ENCODE data around the gene LRRC4C. TPM values are rescaled to one million over a fixed set of nuclear protein-coding genes. Genes with fewer than 3 reads are reported as not detected.

The LRRC4C gene
- total RNA-seq, 1 experiment from 2014 or later, result 0.13 TPM

- Mint-ChIP-seq H3K4me1 (peaks cover 15 to 20% of the 10 kb centered on the region in 2 experiments), H3K4me3 (no peak overlapping the region), H3K9me3 (no peaks in the 10 kb centered on the region; a peak in 2 of 5 replicates), H3K27me3 (ENCODE audit: low read depth) (no peaks in the 10 kb centered on the region), H3K36me3 (ENCODE audit: insufficient read depth in 1 of 3, low read depth in 3 of 3) (peaks cover 0 to 2% (median 0%) of the 10 kb centered on the region in 3 experiments; a peak in 2 of 7 replicates), H3K27ac (no peak overlapping the region)
- no peak overlapping the region for H3K14ac ChIP-seq (ENCODE audit: insufficient read depth, low read length)
- H2BK12ac ChIP-seq (ENCODE audit: insufficient read length, low read depth, low read length), result no peak overlapping the region
- no peak overlapping the region for H3K4me2 ChIP-seq (ENCODE audit: insufficient read depth, insufficient read length, low read length)
- no peak overlapping the region for H3K27ac ChIP-seq (ENCODE audit: insufficient read length, low read depth, low read length)
- no peak overlapping the region for H2BK120ac ChIP-seq (ENCODE audit: low read depth, low read length, poor library complexity, severe bottlenecking)
- no peak overlapping the region for H4K8ac ChIP-seq (replicated peaks; ENCODE audit: insufficient read length, low read depth, low read length)
- H2BK15ac ChIP-seq (ENCODE audit: low read depth, low read length), result no peak overlapping the region
- no peak overlapping the region for H2BK20ac ChIP-seq (ENCODE audit: low read depth, low read length, poor library complexity, severe bottlenecking)
- no peak overlapping the region for H2AK5ac ChIP-seq (ENCODE audit: insufficient read length, low read length)
- no peak overlapping the region for H3K23ac ChIP-seq (ENCODE audit: insufficient read length, low read depth, low read length)
- TF ChIP-seq CTCF (conservative IDR thresholded peaks at IDR 0.05), result no peak
- H2AFZ ChIP-seq (ENCODE audit: low read length), result no peak overlapping the region
- no peak for DNase-seq
- no peak overlapping the region for H3T11ph ChIP-seq (ENCODE audit: low read length)
- H3K27me3 ChIP-seq (ENCODE audit: insufficient read depth, low read length), result no peaks in the 10 kb centered on the region
- H3K56ac ChIP-seq (ENCODE audit: insufficient read length, low read depth, low read length), result no peak overlapping the region
- H3K18ac ChIP-seq (ENCODE audit: insufficient read length, low read depth, low read length), result no peak overlapping the region
- no peak overlapping the region for H3K9ac ChIP-seq (ENCODE audit: extremely low read depth, insufficient read length, low read length)
- no peaks in the 10 kb centered on the region for H3K79me1 ChIP-seq (ENCODE audit: insufficient read depth, low read depth, low read length, poor library complexity, severe bottlenecking)
- no peaks in the 10 kb centered on the region for H3K9me3 ChIP-seq (ENCODE audit: control insufficient read depth, low read depth, low read length)
- no peak overlapping the region for H2BK5ac ChIP-seq (ENCODE audit: insufficient read length, low read length)
- no peak overlapping the region for H4K91ac ChIP-seq (ENCODE audit: insufficient read length, low read depth, low read length)
- H3K4me1 ChIP-seq (ENCODE audit: insufficient read depth, low read length), result no peaks in the 10 kb centered on the region
- H3K23me2 ChIP-seq (ENCODE audit: insufficient read length, low read depth, low read length, poor library complexity, severe bottlenecking), result no peaks in the 10 kb centered on the region
- no peak overlapping the region for H4K5ac ChIP-seq (ENCODE audit: insufficient read length, low read depth, low read length)
- no peaks in the 10 kb centered on the region for H3K79me2 ChIP-seq (ENCODE audit: insufficient read depth, low read length)
- no peaks in the 10 kb centered on the region for H4K20me1 ChIP-seq (ENCODE audit: control insufficient read depth, insufficient read depth, insufficient read length)
- H3K4ac ChIP-seq (ENCODE audit: low read depth, low read length), result no peak overlapping the region
Observed at GRCh38 chr11:41047229-41047628, 412.2 kb downstream of the LRRC4C start.

Data from H9 (cell line).